ENCODE measurements around the gene TBC1D4. TPM values are rescaled to one million over a fixed set of nuclear protein-coding genes. Genes with fewer than 3 reads are reported as not detected.

TBC1D4 gene
- total RNA-seq, 1 experiment from 2014 or later, result 15.1 TPM

DNA sequence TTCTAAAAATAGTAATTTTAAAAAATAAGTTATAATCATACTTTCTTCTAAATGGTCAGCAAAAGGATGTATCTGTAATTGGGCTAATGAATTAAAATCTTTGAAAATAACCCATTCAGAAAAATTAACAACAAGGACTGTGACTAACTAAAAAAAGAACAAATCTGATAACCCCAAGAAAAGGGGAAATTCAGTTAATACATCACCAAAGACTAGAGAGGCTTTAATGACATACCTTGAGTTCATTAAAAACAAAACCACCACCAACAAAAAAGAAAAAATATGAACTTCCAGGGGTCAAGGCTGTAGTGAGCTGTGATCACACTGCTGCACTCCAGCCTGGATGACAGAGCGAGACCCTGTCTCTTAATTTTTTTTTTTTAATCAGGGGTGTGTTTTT, 121.8 kb downstream of the TBC1D4 start:
- Histone ChIP-seq H3K4me3 (ENCODE audit: low read length) (no peak overlapping the region), H3K27me3 (ENCODE audit: low read length) (no peaks in the 10 kb centered on the region), H3K27ac (ENCODE audit: low read length) (no peak overlapping the region; the same call in 1 of the 2 replicates), H3K79me2 (ENCODE audit: low read length) (0 out of 2 replicates have a peak, but pooled peaks cover 5% of the 10 kb centered on the region), H3F3A (ENCODE audit: low read length, unreplicated experiment) (peaks cover 5% of the 10 kb centered on the region), H3K9ac (ENCODE audit: low read length) (no peak overlapping the region), H3K9me2 (replicated peaks; ENCODE audit: low read length) (no peaks in the 10 kb centered on the region), H4K20me1 (ENCODE audit: low read length) (no peaks in the 10 kb centered on the region), H2AFZ (ENCODE audit: low read length) (no peak overlapping the region), H3K4me1 (ENCODE audit: insufficient read depth, low read length) (peaks cover 41% of the 10 kb centered on the region), H3K9me3 (ENCODE audit: low read length) (no peaks in the 10 kb centered on the region), H3K4me2 (ENCODE audit: low read length) (no peak overlapping the region), H3K36me3 (ENCODE audit: low read depth, low read length) (no peaks in the 10 kb centered on the region)
- TF ChIP-seq EZH2 (IDR thresholded peaks at IDR 0.05; ENCODE audit: low read length, unreplicated experiment) (no peak), EZH2phosphoT487 (IDR thresholded peaks at IDR 0.05; ENCODE audit: borderline replicate concordance, low read length) (no peak), CTCF (conservative IDR thresholded peaks at IDR 0.05; ENCODE audit: low read depth, low read length) (no peak)
- intact Hi-C loops (cut with micrococcal nuclease), result no loop called here
- ChIA-PET CTCF (no interaction called here), POLR2A (ENCODE audit: unreplicated experiment) (no interaction called here)
- no peak for DNase-seq
- BruUV-seq (replicated peaks), result no TSS peak
- ATAC-seq, result no peak

DNA sequence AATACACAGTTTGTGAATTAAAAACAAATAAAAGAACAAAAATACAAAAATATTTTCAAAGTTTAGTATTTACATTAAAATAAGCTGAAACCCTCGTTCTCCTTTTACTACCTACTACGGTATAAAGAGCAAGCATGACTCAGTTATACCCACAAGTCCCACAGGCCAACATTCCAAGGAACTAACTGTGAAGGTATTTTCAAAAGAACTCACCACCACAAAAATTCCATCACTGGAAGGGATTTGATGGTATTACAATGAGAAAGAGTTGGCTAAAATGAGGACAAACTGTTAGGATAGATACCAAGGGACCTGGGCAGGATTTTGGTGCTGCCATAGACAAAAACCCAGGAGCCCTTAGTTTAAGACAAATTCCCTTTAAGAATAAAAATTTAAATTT, 122.7 kb downstream of the TBC1D4 start:
- no peaks in the 10 kb centered on the region for H3K9me2 ChIP-seq (replicated peaks; ENCODE audit: low read length)
- H3K4me1 ChIP-seq (ENCODE audit: insufficient read depth, low read length), result peaks cover 32% of the 10 kb centered on the region
- H3K9me3 ChIP-seq (ENCODE audit: low read length), result no peaks in the 10 kb centered on the region
- TF ChIP-seq CTCF (conservative IDR thresholded peaks at IDR 0.05; ENCODE audit: low read depth, low read length) (no peak), EZH2phosphoT487 (IDR thresholded peaks at IDR 0.05; ENCODE audit: borderline replicate concordance, low read length) (no peak), EZH2 (IDR thresholded peaks at IDR 0.05; ENCODE audit: low read length, unreplicated experiment) (no peak)
- H4K20me1 ChIP-seq (ENCODE audit: low read length), result no peaks in the 10 kb centered on the region
- no peak overlapping the region for H3K4me3 ChIP-seq (ENCODE audit: low read length)
- no peaks in the 10 kb centered on the region for H3K36me3 ChIP-seq (ENCODE audit: low read depth, low read length)
- POLR2A ChIA-PET (ENCODE audit: unreplicated experiment), result no interaction called here
- peak overlapping the region; percentile 61 for H3K27ac ChIP-seq (ENCODE audit: low read length)
- peak overlapping the region; percentile 12; the same call in 1 of the 2 replicates for H3K9ac ChIP-seq (ENCODE audit: low read length)
- no peaks in the 10 kb centered on the region for H3K27me3 ChIP-seq (ENCODE audit: low read length)
- H3K79me2 ChIP-seq (ENCODE audit: low read length), result 0 out of 2 replicates have a peak, but pooled peaks cover 5% of the 10 kb centered on the region
- H3K4me2 ChIP-seq (ENCODE audit: low read length), result peak overlapping the region; percentile 39; the same call in 1 of the 2 replicates
- peaks cover 5% of the 10 kb centered on the region for H3F3A ChIP-seq (ENCODE audit: low read length, unreplicated experiment)
- CTCF ChIA-PET, result no interaction called here
- DNase-seq (peak; percentile 89), ATAC-seq (peak; percentile 96)
- BruUV-seq (replicated peaks), result no TSS peak
- no peak overlapping the region for H2AFZ ChIP-seq (ENCODE audit: low read length)
- intact Hi-C loops (cut with micrococcal nuclease), result no loop called here

DNA sequence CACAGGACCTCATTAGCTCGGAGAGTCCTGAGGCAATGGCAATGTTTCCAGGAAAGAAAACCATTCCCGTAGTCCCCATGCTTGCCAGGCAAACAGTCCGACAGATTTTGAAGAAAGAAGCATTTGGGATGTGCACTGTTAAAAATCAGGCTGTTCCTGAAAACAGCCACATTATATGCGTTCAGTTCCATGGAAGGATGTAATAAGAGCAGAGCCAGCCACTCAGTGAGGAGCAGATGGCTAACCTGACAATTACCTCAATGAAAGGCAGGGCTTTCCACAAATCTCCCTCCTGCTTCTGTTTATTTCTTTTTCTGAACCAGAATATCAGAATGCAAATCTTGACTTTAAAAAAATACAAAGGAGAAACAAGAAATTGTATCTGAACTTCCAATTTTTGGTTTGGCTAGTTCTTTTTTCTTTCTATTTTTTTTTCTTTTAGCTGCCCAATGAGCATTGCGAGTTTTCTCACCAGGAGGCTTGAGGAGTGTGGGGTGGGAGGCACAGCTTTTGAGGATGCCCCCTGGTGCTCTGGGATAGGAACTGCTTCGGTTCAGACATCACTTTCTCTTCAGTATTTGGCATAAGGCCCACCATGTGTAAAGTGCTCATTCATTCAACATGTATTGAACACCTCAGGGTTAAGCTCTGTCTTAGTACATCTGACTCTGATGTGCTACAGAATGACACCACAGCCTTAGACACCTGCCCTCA, 124.2 kb downstream of the TBC1D4 start:
- no peaks in the 10 kb centered on the region for H3K9me2 ChIP-seq (replicated peaks; ENCODE audit: low read length)
- no peaks in the 10 kb centered on the region for H3K36me3 ChIP-seq (ENCODE audit: low read depth, low read length)
- no peak overlapping the region for H3K27ac ChIP-seq (ENCODE audit: low read length)
- H2AFZ ChIP-seq (ENCODE audit: low read length), result no peak overlapping the region
- H3K4me2 ChIP-seq (ENCODE audit: low read length), result no peak overlapping the region
- no peaks in the 10 kb centered on the region for H4K20me1 ChIP-seq (ENCODE audit: low read length)
- DNase-seq (peak; percentile 76), ATAC-seq (peak; percentile 48; the same call in 1 of the 2 replicates)
- H3K4me3 ChIP-seq (ENCODE audit: low read length), result no peak overlapping the region
- peaks cover 23% of the 10 kb centered on the region for H3K4me1 ChIP-seq (ENCODE audit: insufficient read depth, low read length)
- H3K79me2 ChIP-seq (ENCODE audit: low read length), result no peaks in the 10 kb centered on the region
- H3K9ac ChIP-seq (ENCODE audit: low read length), result no peak overlapping the region
- H3F3A ChIP-seq (ENCODE audit: low read length, unreplicated experiment), result peaks cover 5% of the 10 kb centered on the region
- CTCF ChIA-PET, result no interaction called here
- no peaks in the 10 kb centered on the region for H3K9me3 ChIP-seq (ENCODE audit: low read length)
- POLR2A ChIA-PET (ENCODE audit: unreplicated experiment), result no interaction called here
- TF ChIP-seq EZH2phosphoT487 (IDR thresholded peaks at IDR 0.05; ENCODE audit: borderline replicate concordance, low read length) (no peak), EZH2 (IDR thresholded peaks at IDR 0.05; ENCODE audit: low read length, unreplicated experiment) (no peak), CTCF (conservative IDR thresholded peaks at IDR 0.05; ENCODE audit: low read depth, low read length) (peak; percentile 62)
- H3K27me3 ChIP-seq (ENCODE audit: low read length), result no peaks in the 10 kb centered on the region
- no TSS peak for BruUV-seq (replicated peaks)
- intact Hi-C loops (cut with micrococcal nuclease), result no loop called here
